HCT116 (cell line): ENCODE measurements around the gene PRKCA.

Source experiments
- EZH2 ChIP-seq: fragments of 200-600 bp; sonication (generic); IDR thresholded peaks from 2 replicates; pipeline ENCODE4 v1.6.1; 2017; ENCODE audit warnings: antibody characterized with exemption, mixed run types
- POLR2A ChIP-seq: IDR thresholded peaks from 2 replicates; pipeline ENCODE4 v1.7.0; 2011; ENCODE audit warnings: borderline replicate concordance; ENCODE audit not compliant: insufficient read depth, insufficient read length; ENCODE audit errors: extremely low read depth
- SIN3A ChIP-seq: IDR thresholded peaks from 2 replicates; pipeline ENCODE4 v1.6.1; 2012; ENCODE audit warnings: low read depth
- SP1 ChIP-seq: IDR thresholded peaks from 2 replicates; pipeline ENCODE4 v1.6.1; 2012; ENCODE audit warnings: low read depth
- YY1 ChIP-seq: IDR thresholded peaks from 2 replicates; pipeline ENCODE4 v1.6.1; 2011; ENCODE audit warnings: low read length, low read depth, moderate library complexity, mild to moderate bottlenecking; ENCODE audit not compliant: insufficient replicate concordance; ENCODE audit errors: extremely low read depth
- TF ChIP-seq, protein P1 (sequence below): IDR thresholded peaks from 2 replicates; pipeline ENCODE4 v1.6.1; 2012
- TF ChIP-seq, protein P2 (sequence below), 3 experiments: fragments of 200-600 bp in 1 of 3; sonication (generic) in 1 of 3; IDR thresholded peaks in 2 of 3; conservative IDR thresholded peaks in 1 of 3; 2 replicates each; pipeline ENCODE4 v1.5.1; 2012 to 2017; ENCODE audit warnings: low read depth in 2 of 3, low read length in 2 of 3, antibody characterized with exemption in 1 of 3, borderline replicate concordance in 1 of 3, control low read depth in 1 of 3, mild to moderate bottlenecking in 1 of 3, mixed read lengths in 1 of 3, mixed run types in 1 of 3, moderate library complexity in 1 of 3; ENCODE audit not compliant: insufficient read depth in 1 of 3
- TF ChIP-seq, protein P3 (sequence below): IDR thresholded peaks from 2 replicates; pipeline ENCODE4 v1.6.1; 2012; ENCODE audit warnings: low read depth

DNA sequence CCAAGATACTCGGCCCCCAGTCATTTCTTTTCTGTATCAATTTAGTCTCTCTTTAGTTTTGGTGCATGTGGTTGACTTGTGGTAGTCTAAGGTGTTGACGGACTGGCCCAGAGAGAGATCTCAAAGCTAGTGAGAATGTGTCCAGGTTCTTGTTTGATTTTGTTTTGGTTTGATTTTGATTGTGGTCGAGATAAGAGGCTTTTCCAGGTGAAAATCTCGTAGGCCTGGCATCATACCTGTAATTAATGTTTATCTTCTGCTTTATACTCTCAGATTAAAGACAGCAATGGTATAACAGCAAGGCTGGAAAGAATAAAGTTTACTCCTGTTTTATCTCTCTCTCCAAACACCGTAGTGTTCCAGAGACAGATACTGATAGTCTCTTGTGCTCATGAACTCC lies 360.1 kb downstream of the PRKCA start:
- TF ChIP-seq, protein P1, sequence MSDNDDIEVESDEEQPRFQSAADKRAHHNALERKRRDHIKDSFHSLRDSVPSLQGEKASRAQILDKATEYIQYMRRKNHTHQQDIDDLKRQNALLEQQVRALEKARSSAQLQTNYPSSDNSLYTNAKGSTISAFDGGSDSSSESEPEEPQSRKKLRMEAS: no peak
- TF ChIP-seq YY1 (no peak), EZH2 (no peak), SIN3A (no peak), POLR2A (no peak), SP1 (no peak)
- TF ChIP-seq, protein P2, sequence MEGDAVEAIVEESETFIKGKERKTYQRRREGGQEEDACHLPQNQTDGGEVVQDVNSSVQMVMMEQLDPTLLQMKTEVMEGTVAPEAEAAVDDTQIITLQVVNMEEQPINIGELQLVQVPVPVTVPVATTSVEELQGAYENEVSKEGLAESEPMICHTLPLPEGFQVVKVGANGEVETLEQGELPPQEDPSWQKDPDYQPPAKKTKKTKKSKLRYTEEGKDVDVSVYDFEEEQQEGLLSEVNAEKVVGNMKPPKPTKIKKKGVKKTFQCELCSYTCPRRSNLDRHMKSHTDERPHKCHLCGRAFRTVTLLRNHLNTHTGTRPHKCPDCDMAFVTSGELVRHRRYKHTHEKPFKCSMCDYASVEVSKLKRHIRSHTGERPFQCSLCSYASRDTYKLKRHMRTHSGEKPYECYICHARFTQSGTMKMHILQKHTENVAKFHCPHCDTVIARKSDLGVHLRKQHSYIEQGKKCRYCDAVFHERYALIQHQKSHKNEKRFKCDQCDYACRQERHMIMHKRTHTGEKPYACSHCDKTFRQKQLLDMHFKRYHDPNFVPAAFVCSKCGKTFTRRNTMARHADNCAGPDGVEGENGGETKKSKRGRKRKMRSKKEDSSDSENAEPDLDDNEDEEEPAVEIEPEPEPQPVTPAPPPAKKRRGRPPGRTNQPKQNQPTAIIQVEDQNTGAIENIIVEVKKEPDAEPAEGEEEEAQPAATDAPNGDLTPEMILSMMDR (IDR thresholded peaks at IDR 0.05 in 2 of 3, conservative IDR thresholded peaks at IDR 0.05 in 1 of 3; ENCODE audit: borderline replicate concordance in 1 of 3, insufficient read depth in 1 of 3, low read depth in 2 of 3, low read length in 2 of 3): no peak
- TF ChIP-seq, protein P3, sequence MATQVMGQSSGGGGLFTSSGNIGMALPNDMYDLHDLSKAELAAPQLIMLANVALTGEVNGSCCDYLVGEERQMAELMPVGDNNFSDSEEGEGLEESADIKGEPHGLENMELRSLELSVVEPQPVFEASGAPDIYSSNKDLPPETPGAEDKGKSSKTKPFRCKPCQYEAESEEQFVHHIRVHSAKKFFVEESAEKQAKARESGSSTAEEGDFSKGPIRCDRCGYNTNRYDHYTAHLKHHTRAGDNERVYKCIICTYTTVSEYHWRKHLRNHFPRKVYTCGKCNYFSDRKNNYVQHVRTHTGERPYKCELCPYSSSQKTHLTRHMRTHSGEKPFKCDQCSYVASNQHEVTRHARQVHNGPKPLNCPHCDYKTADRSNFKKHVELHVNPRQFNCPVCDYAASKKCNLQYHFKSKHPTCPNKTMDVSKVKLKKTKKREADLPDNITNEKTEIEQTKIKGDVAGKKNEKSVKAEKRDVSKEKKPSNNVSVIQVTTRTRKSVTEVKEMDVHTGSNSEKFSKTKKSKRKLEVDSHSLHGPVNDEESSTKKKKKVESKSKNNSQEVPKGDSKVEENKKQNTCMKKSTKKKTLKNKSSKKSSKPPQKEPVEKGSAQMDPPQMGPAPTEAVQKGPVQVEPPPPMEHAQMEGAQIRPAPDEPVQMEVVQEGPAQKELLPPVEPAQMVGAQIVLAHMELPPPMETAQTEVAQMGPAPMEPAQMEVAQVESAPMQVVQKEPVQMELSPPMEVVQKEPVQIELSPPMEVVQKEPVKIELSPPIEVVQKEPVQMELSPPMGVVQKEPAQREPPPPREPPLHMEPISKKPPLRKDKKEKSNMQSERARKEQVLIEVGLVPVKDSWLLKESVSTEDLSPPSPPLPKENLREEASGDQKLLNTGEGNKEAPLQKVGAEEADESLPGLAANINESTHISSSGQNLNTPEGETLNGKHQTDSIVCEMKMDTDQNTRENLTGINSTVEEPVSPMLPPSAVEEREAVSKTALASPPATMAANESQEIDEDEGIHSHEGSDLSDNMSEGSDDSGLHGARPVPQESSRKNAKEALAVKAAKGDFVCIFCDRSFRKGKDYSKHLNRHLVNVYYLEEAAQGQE: no peak
